ENCODE results near the gene RENBP.

Gene RENBP

GRCh38 chrX:153969125-153969903 lies 24.9 kb upstream of the RENBP start:
- TF ChIP-seq CTCF (IDR thresholded peaks at IDR 0.05): no peak

GRCh38 chrX:153968754-153969124 lies 24.3 kb upstream of the RENBP start:
- peak; percentile 15; the same call in 1 of the 2 replicates for TF ChIP-seq CTCF (IDR thresholded peaks at IDR 0.05)

- no peak for TF ChIP-seq CTCF (IDR thresholded peaks at IDR 0.05)
Measured at GRCh38 chrX:153968255-153968654, 23.8 kb upstream of the RENBP start.

GRCh38 chrX:153967536-153968224 lies 23.2 kb upstream of the RENBP start:
- no peak for TF ChIP-seq CTCF (IDR thresholded peaks at IDR 0.05)

- TF ChIP-seq CTCF (IDR thresholded peaks at IDR 0.05): no peak
Measured at GRCh38 chrX:153966841-153967535, 22.5 kb upstream of the RENBP start.

GRCh38 chrX:153966283-153966688 lies 21.8 kb upstream of the RENBP start:
- no peak for TF ChIP-seq CTCF (IDR thresholded peaks at IDR 0.05)

- TF ChIP-seq CTCF (IDR thresholded peaks at IDR 0.05): no peak
Measured at GRCh38 chrX:153965406-153965805, 21.0 kb upstream of the RENBP start.
